KMS-11 (cell line): ENCODE results near the gene RTEL1.
A peak's percentile ranks its signal among the peaks of the same experiment; 100 is the strongest.
"Not testable (repeated sequence)": the region's sequence is repeated elsewhere in the genome, so short reads cannot be mapped to it uniquely, and the experiment has no call there.

Experiments used
- H2AFZ ChIP-seq: fragments of 200-600 bp; sonication (generic); 2 replicates; pipeline ENCODE4 v1.6.1; 2016; ENCODE audit warnings: antibody characterized with exemption, mixed run types, low read depth
- H3K27ac ChIP-seq: fragments of 200-600 bp; sonication (generic); 2 replicates; pipeline ENCODE4 v1.6.1; 2016; ENCODE audit warnings: mild to moderate bottlenecking, mixed run types
- H3K27me3 ChIP-seq: fragments of 200-600 bp; sonication (generic); 2 replicates; pipeline ENCODE4 v1.6.1; 2017; ENCODE audit warnings: mild to moderate bottlenecking, low read depth, mixed run types, moderate library complexity; ENCODE audit not compliant: insufficient read depth
- H3K36me3 ChIP-seq: fragments of 200-600 bp; sonication (generic); 2 replicates; pipeline ENCODE4 v1.6.1; 2017; ENCODE audit warnings: mild to moderate bottlenecking, mixed run types; ENCODE audit not compliant: insufficient read depth
- H3K4me1 ChIP-seq: fragments of 200-600 bp; sonication (generic); 2 replicates; pipeline ENCODE4 v1.6.1; 2016; ENCODE audit warnings: mild to moderate bottlenecking, low read depth, mixed run types; ENCODE audit not compliant: poor library complexity, severe bottlenecking
- H3K4me2 ChIP-seq: fragments of 200-600 bp; sonication (generic); 2 replicates; pipeline ENCODE4 v1.7.0; 2016; ENCODE audit warnings: mild to moderate bottlenecking, mixed run types
- H3K4me3 ChIP-seq: fragments of 200-600 bp; sonication (generic); IDR thresholded peaks from 2 replicates; pipeline ENCODE4 v1.6.1; 2017; ENCODE audit warnings: low read depth, low read length, mixed read lengths; ENCODE audit not compliant: insufficient read depth
- H3K79me2 ChIP-seq: fragments of 200-600 bp; sonication (generic); 2 replicates; pipeline ENCODE4 v1.6.1; 2016; ENCODE audit warnings: low read depth, mixed run types; ENCODE audit not compliant: insufficient read depth
- H3K9ac ChIP-seq: fragments of 200-600 bp; sonication (generic); 2 replicates; pipeline ENCODE4 v1.6.1; 2016; ENCODE audit warnings: mild to moderate bottlenecking, mixed run types
- H4K20me1 ChIP-seq: fragments of 200-600 bp; sonication (generic); 2 replicates; pipeline ENCODE4 v1.6.1; 2016; ENCODE audit warnings: mild to moderate bottlenecking, mixed run types; ENCODE audit not compliant: insufficient read depth
- TF ChIP-seq, protein P1 (sequence below): fragments of 200-600 bp; sonication (generic); conservative IDR thresholded peaks from 2 replicates; pipeline ENCODE4 v1.6.1; 2017; ENCODE audit warnings: low read depth, mild to moderate bottlenecking, antibody characterized with exemption, low read length, moderate library complexity, mixed read lengths

RTEL1 gene

DNA sequence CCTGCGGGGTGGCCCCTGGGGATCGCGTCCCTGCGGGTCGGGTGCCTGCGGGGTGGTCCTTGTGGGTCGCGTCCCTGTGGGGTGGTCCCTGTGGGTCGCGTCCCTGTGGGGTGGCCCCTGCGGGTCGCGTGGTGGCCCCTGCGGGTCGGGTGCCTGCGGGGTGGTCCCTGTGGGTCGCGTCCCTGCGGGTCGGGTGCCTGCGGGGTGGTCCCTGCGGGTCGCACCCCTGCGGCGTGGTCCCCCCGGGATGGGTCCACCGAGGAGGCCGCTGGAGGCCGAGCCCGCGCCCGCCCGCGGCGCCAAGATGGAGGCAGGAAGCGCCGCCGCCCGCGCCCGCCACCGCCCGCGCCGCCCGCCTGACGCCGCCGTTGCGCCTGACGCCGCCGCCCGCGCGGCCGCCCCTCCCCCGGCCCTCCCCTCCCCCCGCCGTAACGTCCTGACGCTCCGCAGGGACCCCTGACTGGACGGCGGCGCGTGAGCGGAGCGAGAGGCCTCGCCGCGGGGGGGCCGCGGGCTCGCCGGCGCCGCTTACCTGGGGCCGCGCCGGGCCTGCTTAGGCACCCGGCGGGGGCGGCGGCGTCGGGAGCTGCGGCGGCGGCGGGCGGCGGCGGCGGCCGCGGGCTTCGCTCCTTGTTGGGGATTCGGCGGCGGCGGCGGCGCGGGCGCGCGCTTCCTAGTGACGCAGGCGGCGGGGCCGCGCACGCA, 31.5 kb upstream of the RTEL1 start, which contains the start of gene GMEB2:
GMEB2 (minus strand) TSS at position 678 of the 705 bp plus-strand sequence. CDS start 7,704 bp downstream, outside the sequence.
- no peaks in the 10 kb centered on the region for H4K20me1 ChIP-seq
- H3K4me2 ChIP-seq: peak within 1 kb of the TSS; percentile 74
- TF ChIP-seq, protein P1, sequence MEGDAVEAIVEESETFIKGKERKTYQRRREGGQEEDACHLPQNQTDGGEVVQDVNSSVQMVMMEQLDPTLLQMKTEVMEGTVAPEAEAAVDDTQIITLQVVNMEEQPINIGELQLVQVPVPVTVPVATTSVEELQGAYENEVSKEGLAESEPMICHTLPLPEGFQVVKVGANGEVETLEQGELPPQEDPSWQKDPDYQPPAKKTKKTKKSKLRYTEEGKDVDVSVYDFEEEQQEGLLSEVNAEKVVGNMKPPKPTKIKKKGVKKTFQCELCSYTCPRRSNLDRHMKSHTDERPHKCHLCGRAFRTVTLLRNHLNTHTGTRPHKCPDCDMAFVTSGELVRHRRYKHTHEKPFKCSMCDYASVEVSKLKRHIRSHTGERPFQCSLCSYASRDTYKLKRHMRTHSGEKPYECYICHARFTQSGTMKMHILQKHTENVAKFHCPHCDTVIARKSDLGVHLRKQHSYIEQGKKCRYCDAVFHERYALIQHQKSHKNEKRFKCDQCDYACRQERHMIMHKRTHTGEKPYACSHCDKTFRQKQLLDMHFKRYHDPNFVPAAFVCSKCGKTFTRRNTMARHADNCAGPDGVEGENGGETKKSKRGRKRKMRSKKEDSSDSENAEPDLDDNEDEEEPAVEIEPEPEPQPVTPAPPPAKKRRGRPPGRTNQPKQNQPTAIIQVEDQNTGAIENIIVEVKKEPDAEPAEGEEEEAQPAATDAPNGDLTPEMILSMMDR: no peak
- H3K4me1 ChIP-seq: peaks cover 11% of the 10 kb centered on the region
- peak within 1 kb of the TSS; percentile 76 for H3K27ac ChIP-seq
- peaks cover 52% of the 10 kb centered on the region for H3K79me2 ChIP-seq
- no peaks in the 10 kb centered on the region for H3K36me3 ChIP-seq
- H2AFZ ChIP-seq: peak within 1 kb of the TSS; percentile 81
- peak within 1 kb of the TSS; percentile 94 for H3K9ac ChIP-seq
- no peaks in the 10 kb centered on the region for H3K27me3 ChIP-seq
- H3K4me3 ChIP-seq: peak within 1 kb of the TSS; percentile 52

DNA sequence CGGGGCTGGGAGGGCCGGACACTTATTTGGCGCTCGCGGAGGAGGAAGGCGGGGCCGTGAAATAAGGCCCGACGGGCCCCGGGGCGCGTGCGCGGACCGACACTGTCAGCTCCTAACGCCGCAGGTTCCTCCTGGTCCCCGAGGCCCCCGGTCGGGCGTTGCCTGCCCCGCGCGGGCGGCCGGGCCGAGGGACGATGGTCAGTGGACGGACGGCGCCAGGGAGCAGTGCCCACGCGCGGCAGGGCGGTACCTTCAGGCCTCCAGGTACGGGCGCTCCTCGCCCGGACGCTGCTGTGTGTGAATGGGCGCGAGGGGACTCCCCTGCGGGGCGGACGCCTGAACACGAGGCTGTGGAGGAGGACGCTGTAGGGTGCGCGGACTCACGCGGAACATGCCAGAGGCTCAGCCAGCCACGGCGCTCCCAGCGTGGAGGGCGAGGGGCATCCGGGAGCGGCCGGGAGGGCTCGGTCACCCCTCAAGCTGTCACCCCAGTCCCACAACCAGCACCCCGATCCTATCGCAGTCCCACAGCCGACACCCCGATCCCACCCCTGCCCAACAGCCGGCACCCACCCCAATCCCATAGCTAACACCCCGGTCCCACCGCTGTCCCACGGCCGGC, 30.9 kb upstream of the RTEL1 start:
- no peaks in the 10 kb centered on the region for H3K27me3 ChIP-seq
- peak overlapping the region; percentile 81 for H2AFZ ChIP-seq
- no peaks in the 10 kb centered on the region for H3K36me3 ChIP-seq
- H3K4me1 ChIP-seq: peaks cover 11% of the 10 kb centered on the region
- TF ChIP-seq, protein P1: no peak
- peak overlapping the region; percentile 52 for H3K4me3 ChIP-seq
- H3K79me2 ChIP-seq: peaks cover 45% of the 10 kb centered on the region
- H3K27ac ChIP-seq: peak overlapping the region; percentile 76
- H3K9ac ChIP-seq: peak overlapping the region; percentile 94
- peak overlapping the region; percentile 30; the same call in 1 of the 2 replicates for H3K4me2 ChIP-seq
- H4K20me1 ChIP-seq: no peaks in the 10 kb centered on the region

GRCh38 chr20:63627751-63628245, 30.3 kb upstream of the RTEL1 start:
- TF ChIP-seq, protein P1: no peak
- no peaks in the 10 kb centered on the region for H4K20me1 ChIP-seq
- H3K4me2 ChIP-seq: peak overlapping the region; percentile 74
- peak overlapping the region; percentile 52 for H3K4me3 ChIP-seq
- no peaks in the 10 kb centered on the region for H3K36me3 ChIP-seq
- H2AFZ ChIP-seq: peak overlapping the region; percentile 41; the same call in 1 of the 2 replicates
- H3K27ac ChIP-seq: peak overlapping the region; percentile 76
- H3K79me2 ChIP-seq: peaks cover 40% of the 10 kb centered on the region
- no peaks in the 10 kb centered on the region for H3K27me3 ChIP-seq
- H3K9ac ChIP-seq: peak overlapping the region; percentile 94
- peaks cover 11% of the 10 kb centered on the region for H3K4me1 ChIP-seq

DNA sequence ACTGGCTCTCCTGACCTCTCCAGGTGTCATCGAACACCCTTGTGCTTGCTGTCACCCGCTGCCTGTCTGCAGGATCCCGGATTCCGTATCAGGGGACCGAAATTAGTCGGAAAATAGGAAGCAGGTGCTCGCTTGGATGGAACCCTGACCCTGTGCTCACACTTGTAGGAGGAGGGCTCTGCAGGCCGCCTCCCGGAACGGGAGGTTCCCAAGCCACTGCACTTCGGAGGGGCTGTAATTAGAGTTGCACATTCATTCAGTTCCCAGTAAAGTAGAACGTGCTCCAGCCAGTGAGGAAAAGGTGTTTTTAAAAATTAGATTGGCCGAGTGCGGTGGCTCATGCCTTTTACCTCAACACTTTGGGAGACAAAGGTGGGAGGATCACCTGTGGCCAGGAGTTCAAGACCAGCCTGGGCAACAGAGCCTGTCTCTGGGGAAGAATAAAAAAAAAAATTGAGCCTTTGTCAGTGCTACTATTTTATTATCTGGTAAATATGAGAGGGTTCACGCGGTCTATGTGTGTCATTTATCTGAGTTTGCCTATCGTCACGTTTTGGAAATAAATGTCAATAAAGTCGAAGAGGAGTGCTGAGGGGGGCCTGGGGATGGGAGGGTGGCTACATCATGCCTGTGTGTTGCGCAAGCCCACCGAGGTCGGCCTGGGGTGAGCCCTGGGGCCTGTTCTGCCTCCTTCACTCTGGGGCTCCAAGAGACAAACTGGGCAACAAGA, 29.7 kb upstream of the RTEL1 start:
- peak overlapping the region; percentile 74 for H3K4me2 ChIP-seq
- H3K9ac ChIP-seq: peak overlapping the region; percentile 94
- H3K4me1 ChIP-seq: peaks cover 11% of the 10 kb centered on the region
- peak overlapping the region; percentile 41; the same call in 1 of the 2 replicates for H2AFZ ChIP-seq
- no peaks in the 10 kb centered on the region for H3K27me3 ChIP-seq
- no peaks in the 10 kb centered on the region for H3K36me3 ChIP-seq
- H4K20me1 ChIP-seq: no peaks in the 10 kb centered on the region
- H3K79me2 ChIP-seq: peaks cover 34% of the 10 kb centered on the region
- H3K4me3 ChIP-seq: peak overlapping the region; percentile 52
- TF ChIP-seq, protein P1: no peak
- H3K27ac ChIP-seq: peak overlapping the region; percentile 76

GRCh38 chr20:63630956-63631355, 27.2 kb upstream of the RTEL1 start:
- not testable (repeated sequence) for H3K36me3 ChIP-seq, H3K4me1 ChIP-seq, H3K27ac ChIP-seq, H3K4me3 ChIP-seq, H3K9ac ChIP-seq, H4K20me1 ChIP-seq, H2AFZ ChIP-seq, H3K27me3 ChIP-seq, H3K4me2 ChIP-seq
- peaks cover 17% of the 10 kb centered on the region for H3K79me2 ChIP-seq

GRCh38 chr20:63631426-63631825, 26.7 kb upstream of the RTEL1 start:
- not testable (repeated sequence) for H3K9ac ChIP-seq, H3K27me3 ChIP-seq, H3K4me2 ChIP-seq, H4K20me1 ChIP-seq, H2AFZ ChIP-seq, H3K4me3 ChIP-seq, H3K27ac ChIP-seq, H3K4me1 ChIP-seq, H3K36me3 ChIP-seq
- peaks cover 13% of the 10 kb centered on the region for H3K79me2 ChIP-seq
